NCI-H1092 (cell line): Measurements from ENCODE around the gene VAPB.

Experiments used
- DNase-seq: peaks from one replicate; lab custom pipeline; 2025; lab: John Stamatoyannopoulos, UW

Gene VAPB

DNA sequence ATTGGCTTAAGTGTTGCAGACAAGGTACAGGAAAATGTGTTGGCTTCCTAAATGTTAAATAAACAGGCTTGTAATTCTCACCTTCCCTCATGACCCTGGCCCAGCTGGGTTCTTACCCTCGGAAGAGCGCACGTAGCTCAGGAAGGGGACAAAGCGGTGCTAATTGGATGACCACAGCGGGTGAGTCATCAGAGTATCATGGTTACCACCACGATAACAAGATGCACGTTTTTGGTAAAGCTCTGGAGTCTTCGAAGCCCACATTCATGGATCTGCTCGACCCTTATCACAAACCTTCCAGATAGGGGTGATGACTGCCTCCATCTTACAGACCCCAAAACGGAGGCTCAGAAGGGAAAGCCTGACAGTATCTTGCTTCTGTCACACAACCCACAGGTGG lies 93.4 kb downstream of the VAPB start:
- DNase-seq = no peak

DNA sequence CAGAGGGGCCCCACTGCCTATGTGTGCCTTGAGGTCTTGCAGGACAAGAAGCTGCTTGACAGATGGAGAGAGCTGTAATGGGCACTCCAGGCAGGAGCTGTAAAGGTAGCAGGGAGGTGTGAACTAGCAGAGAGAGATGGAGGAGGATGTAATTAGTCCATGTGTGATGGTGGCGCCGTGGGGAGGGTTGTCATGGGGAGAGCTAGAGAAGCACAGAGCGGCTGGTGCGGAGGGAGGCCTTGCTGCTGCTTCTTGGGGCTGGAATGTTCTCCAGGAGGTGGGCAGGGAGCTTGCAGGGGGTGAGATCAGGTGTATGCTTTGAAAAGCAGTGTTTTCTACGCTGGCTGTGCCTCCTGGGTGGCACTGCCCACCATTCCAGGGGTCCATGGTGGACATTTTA lies 94.0 kb downstream of the VAPB start:
- no peak for DNase-seq

DNA sequence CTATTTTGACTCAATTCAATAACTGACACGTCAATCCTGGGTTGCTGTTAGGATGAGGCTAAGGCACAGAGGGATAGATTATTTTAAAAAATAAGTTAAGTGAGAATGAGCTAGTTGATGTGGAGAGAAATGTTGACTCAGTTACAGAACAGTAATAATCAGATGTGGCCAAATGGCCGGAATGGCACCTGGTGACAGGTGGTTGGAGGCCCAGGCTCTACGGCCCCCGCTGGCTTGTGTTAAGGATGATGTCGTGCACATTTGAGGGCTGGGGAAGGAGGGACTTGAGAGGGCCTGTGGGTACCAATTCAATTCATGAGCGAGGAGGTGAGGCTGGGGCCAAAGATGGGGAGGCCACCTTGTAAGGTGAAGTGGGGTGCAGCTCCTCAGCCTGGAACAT lies 94.4 kb downstream of the VAPB start:
- DNase-seq = no peak

- DNase-seq = no peak
Observed at GRCh38 chr20:58485393-58485792, 96.4 kb downstream of the VAPB start.

- no peak for DNase-seq
Observed at GRCh38 chr20:58486207-58486606, 97.2 kb downstream of the VAPB start.

GRCh38 chr20:58492074-58492718 lies 103.2 kb downstream of the VAPB start:
- no peak for DNase-seq

DNA sequence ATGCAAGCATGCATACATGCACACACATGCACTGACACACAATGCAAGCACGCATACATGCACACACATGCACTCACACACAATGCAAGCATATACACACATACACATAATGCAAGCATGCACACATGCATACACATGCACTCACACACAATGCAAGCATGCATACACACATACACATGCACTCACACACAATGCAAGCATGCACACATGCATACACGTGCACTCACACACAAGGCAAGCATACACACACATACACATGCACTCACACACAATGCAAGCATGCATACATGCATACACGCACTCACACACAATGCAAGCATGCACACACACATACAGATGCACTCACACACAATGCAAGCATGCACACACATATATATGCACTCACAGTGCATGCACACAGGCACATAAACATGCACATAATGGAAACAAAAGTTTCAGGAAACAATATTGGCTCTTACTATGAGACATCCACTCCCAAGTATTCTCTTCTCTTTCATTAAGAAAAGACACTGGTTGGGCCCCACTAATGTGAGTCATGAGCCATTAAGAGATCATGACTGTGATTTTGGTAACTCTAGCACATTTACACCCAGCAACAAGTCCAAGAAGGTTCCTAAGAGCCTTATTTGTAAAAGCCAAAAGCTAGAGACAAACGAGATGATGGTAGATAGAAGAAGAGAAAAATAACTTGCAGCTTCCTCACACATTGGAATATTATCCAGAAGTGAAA lies 103.9 kb downstream of the VAPB start:
- no peak for DNase-seq

GRCh38 chr20:58494923-58495622 lies 106.0 kb downstream of the VAPB start:
- DNase-seq = no peak

DNA sequence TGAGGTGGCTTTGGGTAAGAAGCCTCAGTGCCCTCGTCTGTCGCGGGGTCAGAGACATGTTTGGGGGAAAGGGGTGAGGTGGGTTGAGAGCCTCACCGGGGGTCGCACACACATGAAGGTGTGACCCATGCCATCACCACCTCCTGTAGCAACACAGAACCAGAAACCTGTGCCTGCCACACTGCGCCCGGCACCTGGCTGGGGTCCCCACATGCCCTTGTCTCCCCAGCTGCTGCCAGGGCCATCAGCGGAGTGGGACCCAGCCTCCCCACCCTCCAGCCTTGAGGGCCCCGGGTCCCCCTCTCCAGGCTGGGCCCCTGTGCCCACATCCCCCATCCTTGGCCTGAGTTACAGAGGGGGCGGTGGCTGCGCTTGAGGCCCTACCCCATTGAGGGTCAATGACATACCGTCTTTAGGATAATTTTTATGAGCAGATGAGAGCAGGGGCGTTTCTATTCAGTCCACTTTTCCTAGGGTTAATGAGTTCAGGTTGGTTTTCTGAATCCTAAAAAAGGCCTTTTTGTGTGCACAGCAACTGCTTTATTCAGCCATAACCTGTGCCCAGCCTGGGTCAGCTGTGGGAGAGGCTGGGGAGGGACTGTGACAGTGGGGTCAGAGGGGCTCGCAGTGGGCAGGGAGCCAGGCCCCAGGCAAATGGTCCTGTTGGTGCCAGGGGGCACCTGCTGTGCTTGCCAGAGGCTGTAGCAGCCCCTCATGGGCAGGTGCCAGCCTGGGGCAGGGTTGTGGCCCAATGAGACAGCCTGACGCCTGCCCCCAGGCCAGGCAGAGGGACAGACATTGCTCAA lies 106.8 kb downstream of the VAPB start:
- DNase-seq = no peak

GRCh38 chr20:58496429-58496769 lies 107.4 kb downstream of the VAPB start:
- no peak for DNase-seq

- DNase-seq = no peak
Observed at GRCh38 chr20:58497076-58497641, 108.1 kb downstream of the VAPB start.

DNA sequence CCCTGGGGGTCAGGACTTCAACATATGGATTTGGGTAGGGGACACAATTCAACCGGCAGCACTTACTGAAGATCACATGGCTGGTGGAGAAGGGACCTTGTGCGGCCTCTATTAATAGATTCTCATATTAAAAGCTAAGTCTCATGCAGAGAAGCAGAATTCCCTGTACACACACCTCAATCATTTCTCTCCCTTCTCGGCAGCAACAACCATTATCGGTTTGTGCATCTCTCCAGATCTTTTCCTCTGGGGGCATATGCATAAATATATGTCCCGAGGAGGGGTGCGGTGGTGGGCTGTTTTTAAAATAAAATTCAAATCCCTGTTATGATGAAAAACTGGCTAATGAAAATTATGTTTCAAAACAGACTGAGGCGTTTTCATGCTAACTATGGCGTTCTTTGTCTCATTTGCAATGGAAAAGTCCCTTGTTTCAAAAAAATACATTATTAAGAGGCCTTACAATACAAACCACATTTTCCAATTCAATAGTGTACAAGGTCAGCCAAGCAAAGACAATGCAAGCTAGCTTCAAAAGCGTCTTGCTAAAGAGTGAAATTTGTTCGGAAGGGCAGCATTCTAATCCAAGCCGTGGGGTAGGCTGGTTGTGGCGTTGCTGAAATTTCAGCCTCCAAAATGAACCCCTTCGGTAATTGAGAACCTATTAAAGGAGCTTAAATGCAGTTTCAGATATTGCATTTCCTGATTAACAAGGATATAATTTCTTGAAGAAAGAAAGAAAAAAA lies 108.9 kb downstream of the VAPB start:
- no peak for DNase-seq

- no peak for DNase-seq
Observed at GRCh38 chr20:58498470-58499068, 109.5 kb downstream of the VAPB start.

DNA sequence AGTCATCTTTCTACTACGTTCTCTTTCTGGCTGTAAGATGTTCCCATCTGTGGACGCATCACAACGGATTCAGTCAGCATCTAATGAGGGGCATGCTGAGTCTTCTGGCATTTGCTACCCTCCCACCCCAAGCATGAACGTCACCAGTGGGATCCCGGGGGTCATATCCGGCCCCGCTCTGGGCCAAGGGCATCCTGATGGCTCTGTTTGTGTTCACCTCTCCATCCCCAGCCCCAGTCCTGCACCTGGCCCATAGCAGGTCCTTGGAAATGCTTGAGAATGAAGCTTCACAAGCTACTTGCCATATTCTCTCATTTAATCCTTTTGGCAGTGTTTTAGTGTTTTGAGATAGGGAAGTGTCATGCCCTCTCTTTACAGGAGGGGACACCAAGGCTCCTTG lies 111.2 kb downstream of the VAPB start:
- DNase-seq = no peak
